ENCODE results near the gene ARL6IP1. TPM values are rescaled to one million over a fixed set of nuclear protein-coding genes. Genes with fewer than 3 reads are reported as not detected.
"Not testable (repeated sequence)": the region's sequence is repeated elsewhere in the genome, so short reads cannot be mapped to it uniquely, and the experiment has no call there.

The ARL6IP1 gene
- polyA plus RNA-seq, 3 donors, result 300 to 308 (median 307) TPM

GRCh38 chr16:18800293-18800692 is 1.1 kb downstream of the ARL6IP1 start:
- DNase-seq (ENCODE audit: low read depth in 3 of 3, low spot score in 2 of 3), result no peak

DNA sequence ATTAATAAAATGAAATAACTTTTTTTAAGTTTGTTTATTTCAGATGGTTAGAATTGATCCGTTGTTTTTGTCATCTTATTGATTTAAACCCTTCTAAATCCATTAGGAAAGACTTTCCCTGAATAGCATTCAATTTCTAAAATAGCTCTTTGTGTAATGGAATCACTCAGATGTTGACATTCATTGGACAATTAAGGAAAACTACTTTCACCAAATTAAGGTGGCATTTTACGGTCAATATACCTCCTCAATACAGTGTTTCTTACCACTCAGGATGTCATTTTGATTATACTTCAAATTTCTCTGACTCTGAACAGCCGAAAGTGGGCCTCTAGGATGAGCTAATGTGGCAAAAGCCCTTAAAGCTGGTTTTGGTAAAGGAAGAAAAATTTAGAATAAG is 1.8 kb downstream of the ARL6IP1 start:
- no peak for DNase-seq (ENCODE audit: low read depth in 3 of 3, low spot score in 2 of 3)

DNA sequence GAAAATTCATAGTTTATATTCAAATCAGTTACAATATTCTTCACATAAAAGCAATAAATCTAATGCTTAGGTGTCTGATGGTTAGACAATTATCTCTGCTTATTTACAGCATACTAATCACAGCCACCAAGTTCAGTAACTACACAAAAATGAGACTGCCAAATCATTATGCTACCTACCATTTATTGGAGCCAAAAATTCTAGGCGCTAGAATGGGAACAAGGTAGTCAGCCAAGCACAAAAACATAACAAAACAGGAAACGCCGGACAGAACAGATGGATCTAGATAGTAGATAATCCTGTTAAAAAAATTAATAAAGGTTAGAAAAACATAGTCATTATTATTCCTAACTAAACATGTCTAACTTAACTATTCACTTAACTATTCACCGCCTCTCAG is 3.6 kb downstream of the ARL6IP1 start:
- no peak for DNase-seq (ENCODE audit: low read depth in 3 of 3, low spot score in 2 of 3)

DNA sequence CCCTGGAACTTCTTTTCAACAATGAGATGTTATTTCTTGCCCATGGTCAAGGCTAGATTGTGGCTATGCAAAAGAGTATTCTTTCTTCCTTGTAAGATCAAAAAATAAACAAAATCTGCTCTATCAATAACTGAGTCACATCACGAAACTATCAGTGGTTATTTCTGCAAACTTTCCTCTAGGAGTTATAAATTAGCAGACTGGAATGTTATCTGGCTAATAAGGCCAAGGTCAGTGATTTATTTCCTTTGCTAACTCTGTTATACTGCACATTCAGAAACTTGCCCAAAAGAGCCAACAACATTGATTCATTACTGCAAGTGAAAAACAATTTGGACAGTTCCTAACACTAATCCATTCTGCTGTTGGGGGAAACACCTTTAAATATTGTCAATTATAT is 5.0 kb downstream of the ARL6IP1 start:
- no peak for DNase-seq (ENCODE audit: low read depth in 3 of 3, low spot score in 2 of 3)

- DNase-seq (ENCODE audit: low read depth in 3 of 3, low spot score in 2 of 3), result no peak
Measured at GRCh38 chr16:18792836-18793433, 8.4 kb downstream of the ARL6IP1 start.

DNA sequence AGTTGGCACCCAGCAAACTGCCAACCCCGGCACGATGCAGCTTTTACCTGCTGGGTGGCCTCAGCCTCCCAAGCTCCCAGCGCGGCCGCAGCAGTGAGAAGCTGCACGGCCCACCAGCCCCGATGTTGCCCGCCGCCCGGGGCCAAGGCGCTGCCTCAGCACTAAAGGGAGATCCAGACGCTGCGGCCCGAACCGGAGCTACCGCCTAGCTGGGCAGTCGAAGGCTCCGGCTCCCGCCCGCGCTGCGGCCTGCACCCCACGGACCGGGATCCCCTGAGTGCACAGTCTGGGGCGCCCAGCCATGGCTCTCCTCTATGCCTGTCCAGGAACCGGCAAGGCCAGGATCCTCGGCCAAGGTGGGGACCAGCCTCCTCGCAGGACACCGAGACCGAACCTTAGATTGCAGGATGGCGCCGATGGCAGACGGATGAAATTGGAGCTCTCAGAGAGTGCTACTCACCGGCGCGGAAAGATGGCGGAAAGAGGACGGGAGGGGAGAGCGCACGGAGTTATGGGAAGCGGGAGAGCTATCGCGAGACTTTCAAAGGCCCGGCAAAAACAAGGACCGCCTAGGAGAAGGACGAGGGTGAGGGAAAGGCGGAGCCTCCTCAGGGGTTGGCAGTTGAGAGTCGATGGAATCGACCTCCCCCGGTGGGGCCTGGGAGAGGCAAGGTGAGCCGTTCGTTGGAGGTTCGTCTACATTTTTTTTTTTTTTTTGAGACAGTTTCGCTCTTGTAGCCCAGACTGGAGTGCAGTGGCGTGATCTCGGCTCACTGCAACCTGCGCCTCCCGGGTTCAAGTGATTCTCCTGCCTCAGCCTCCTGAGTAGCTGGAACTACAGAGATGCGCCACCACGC is 11.3 kb downstream of the ARL6IP1 start, which contains the start of gene RPS15A:
TSS of gene RPS15A (minus strand) at position 485 of the 857 bp plus-strand sequence. CDS start 1,221 bp downstream, outside the sequence.
- peak; percentile 89 to 97 (median 95) for DNase-seq (ENCODE audit: low read depth in 3 of 3, low spot score in 2 of 3)

DNA sequence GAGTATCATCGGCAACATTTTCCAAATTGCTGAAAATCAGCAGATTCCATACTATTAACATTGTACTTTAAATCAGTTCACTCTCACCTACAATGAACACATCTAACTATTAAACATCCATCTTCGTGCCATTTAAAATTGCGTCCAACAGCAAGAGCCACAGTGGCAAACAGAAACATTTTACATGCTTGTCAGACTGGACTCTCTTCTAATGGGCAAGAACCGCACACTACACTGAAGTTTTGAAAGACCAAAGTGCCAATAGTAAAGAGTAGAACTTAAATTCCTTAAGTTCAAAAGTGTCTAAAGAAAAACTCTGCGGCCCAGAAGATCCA is 11.9 kb downstream of the ARL6IP1 start:
- DNase-seq (ENCODE audit: low read depth in 3 of 3, low spot score in 2 of 3), result no peak

DNA sequence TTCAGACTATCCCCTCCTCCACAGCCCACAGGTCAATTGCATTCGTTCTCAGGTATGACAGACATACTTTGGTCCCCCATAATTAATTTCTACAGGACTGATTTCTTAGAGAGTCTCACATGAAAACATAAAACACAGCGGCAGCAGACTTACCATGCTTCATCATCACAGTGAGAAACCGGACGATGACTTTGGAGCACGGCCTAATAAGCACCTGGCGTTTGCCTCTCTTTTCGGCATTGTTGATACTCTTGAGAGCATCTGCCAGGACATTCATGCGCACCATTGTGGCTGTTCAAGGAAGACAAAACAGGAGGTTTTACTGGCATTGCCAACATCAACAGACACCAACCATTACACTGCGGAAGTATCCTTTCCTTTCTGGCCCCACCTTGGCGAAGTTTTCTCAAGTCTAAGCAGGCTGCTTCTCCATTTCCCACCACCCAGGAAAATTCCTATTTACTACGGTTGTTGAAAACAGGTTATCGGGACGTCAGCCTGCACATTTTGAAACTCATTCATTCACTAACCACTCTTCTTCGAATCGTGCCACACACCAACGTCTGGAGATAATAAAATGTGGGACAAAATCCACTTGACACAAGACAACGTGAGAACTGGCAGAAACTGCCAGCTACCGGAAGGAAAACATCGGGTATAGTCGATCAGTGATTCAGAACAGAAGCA is 12.4 kb downstream of the ARL6IP1 start:
- no peak for DNase-seq (ENCODE audit: low read depth in 3 of 3, low spot score in 2 of 3)

GRCh38 chr16:18784917-18785623 is 16.3 kb downstream of the ARL6IP1 start:
- DNase-seq (ENCODE audit: low read depth in 3 of 3, low spot score in 2 of 3), result no peak

GRCh38 chr16:18783430-18784341 is 17.7 kb downstream of the ARL6IP1 start:
- no peak for DNase-seq (ENCODE audit: low read depth in 3 of 3, low spot score in 2 of 3)

GRCh38 chr16:18782697-18783429 is 18.5 kb downstream of the ARL6IP1 start:
- no peak for DNase-seq (ENCODE audit: low read depth in 3 of 3, low spot score in 2 of 3)

GRCh38 chr16:18781232-18781631 is 20.1 kb downstream of the ARL6IP1 start:
- DNase-seq (ENCODE audit: low read depth in 3 of 3, low spot score in 2 of 3), result not testable (repeated sequence)

DNA sequence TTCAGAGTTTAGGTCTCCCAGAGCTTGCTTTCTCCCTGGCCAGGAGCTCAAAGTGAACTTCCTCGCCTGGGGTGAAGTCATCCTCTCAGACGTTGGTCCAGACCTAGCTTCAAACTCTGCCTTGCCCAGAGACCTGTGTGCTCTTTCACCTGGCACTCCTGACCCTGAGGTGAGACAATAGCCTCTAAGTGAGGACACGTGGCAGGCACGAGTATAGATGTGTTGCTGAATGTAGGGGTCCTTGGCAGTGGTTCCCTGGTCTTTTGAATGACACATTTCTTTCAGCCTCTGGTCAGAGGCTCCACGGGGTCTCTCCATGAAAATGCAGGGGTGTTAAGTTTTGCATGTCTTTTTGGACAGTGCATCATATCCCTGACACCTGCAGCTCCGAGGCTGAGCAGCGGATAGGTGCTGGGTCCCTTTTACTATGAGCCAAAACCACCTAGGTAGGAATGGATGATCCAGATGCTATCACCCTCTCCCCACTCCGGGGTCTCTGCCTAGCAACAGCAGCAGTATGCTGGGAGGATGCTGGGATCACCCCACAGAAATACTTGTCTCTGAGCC is 20.8 kb downstream of the ARL6IP1 start:
- DNase-seq (ENCODE audit: low read depth in 3 of 3, low spot score in 2 of 3), result not testable (repeated sequence)

GRCh38 chr16:18777664-18778063 is 23.7 kb downstream of the ARL6IP1 start:
- not testable (repeated sequence) for DNase-seq (ENCODE audit: low read depth in 3 of 3, low spot score in 2 of 3)

DNA sequence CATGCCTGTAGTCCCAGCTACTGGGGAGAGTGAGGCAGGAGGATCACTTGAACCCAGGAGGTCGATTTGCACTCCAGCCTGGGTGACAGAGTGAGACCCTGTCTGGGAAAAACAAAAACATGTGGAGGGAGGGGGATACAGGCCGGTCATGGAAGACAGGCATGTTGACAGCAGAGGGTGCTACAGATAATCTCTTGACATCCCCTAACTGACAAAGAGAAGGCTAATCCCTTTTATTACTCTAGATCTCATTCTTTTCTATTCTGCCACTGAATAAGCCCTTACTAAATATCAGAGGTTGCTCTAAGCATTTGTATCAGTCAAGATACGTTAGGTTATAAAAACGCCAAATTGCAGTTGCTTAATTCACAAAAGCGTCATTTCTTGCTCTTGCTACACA is 25.0 kb downstream of the ARL6IP1 start:
- DNase-seq (ENCODE audit: low read depth in 3 of 3, low spot score in 2 of 3), result not testable (repeated sequence)

DNA sequence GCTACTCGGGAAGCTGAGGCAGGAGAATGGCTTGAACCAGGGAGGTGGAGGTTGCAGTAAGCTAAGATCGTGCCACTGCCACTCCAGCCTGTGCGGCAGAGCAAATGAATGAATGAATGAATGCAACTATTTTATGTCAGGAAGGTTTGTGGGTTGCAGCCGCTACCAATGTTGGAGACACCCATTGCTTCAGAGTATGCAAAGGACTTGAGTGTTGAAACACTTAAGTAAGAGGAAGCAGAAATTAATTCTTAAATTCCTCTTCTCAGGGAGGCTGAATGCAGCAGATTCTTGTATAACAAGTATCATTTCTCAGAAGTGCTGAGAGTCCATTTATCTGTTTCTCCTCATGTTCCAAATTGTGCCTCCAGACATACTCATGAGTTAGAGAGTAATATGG is 26.7 kb downstream of the ARL6IP1 start:
- not testable (repeated sequence) for DNase-seq (ENCODE audit: low read depth in 3 of 3, low spot score in 2 of 3)

- DNase-seq (ENCODE audit: low read depth in 3 of 3, low spot score in 2 of 3), result not testable (repeated sequence)
Measured at GRCh38 chr16:18772171-18772570, 29.2 kb downstream of the ARL6IP1 start.

DNA sequence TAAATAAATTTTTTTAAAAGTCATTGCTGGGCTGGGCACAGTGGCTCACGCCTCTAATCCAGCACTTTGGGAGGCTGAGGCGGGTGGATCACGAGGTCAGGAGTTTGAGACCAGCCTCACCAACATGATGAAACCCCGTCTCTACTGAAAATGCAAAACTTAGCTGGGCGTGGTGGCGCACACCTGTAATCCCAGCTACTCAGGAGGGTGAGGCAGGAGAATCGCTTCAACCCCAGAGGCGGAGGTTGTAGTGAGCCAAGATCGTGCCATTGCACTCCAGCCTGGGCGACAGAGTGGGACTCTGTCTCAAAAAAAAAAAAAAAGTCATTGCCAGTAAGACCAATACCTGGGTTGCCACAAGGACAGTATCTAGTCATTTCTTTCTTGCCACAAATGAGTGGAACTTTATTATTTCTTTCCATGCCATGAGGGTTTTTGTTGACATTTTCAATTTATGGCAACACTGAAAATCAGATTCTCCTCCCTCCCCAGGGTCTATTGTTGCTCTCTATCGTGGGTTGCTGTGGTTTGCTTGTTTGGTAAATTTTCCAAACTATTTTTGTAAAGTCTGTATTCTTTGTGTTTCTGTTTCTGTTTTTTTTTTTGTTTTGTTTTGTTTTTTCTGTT is 30.9 kb downstream of the ARL6IP1 start:
- DNase-seq (ENCODE audit: low read depth in 3 of 3, low spot score in 2 of 3), result not testable (repeated sequence)

Measured in right renal cortex interstitium (tissue), 3 donors.